Colonic mucosa (tissue), 4 donors: ENCODE results near the gene NOC2L. TPM values are rescaled to one million over a fixed set of nuclear protein-coding genes. Genes with fewer than 3 reads are reported as not detected.

Experiments used
- DNase-seq: peaks from one replicate; pipeline ENCODE4 v3.0.0-alpha.2; 2020
- H3K27ac ChIP-seq: fragments of 200-600 bp; one replicate; pipeline ENCODE4 v1.8.0; 2021
- H3K27me3 ChIP-seq: fragments of 200-600 bp; one replicate; pipeline ENCODE4 v1.8.0; 2021
- H3K36me3 ChIP-seq: fragments of 200-600 bp; one replicate; pipeline ENCODE4 v1.8.0; 2021
- H3K4me1 ChIP-seq: fragments of 200-600 bp; one replicate; pipeline ENCODE4 v1.8.0; 2021; ENCODE audit warnings: mild to moderate bottlenecking
- H3K4me3 ChIP-seq: fragments of 200-600 bp; one replicate; pipeline ENCODE4 v1.8.0; 2021
- H3K9ac ChIP-seq, 2 donors: one replicate each; pipeline ENCODE4 v1.7.0; 2013; ENCODE audit warnings: control low read depth in 2 of 2, low read depth in 2 of 2, low read length in 2 of 2
- H3K9me3 ChIP-seq: fragments of 200-600 bp; one replicate; pipeline ENCODE4 v1.8.0; 2021
- CTCF ChIP-seq: fragments of 200-600 bp; IDR thresholded peaks from one replicate; pipeline ENCODE4 v1.8.0; 2022; ENCODE audit warnings: antibody characterized with exemption, mild to moderate bottlenecking
- intact Hi-C: fragments of 100-400 bp; cut with DNase I; formaldehyde crosslinking; loops from one replicate; pipeline ENCODE4 v1.14.1; 2022
- total RNA-seq, 2 donors: library from RNA; stranded (reverse); fragmentation: NEBNext Ultra II Directional in 1 of 2; extraction: Animal tissue kit (Norgen Biotek cat#: 25700) in 1 of 2; gene quantifications; one replicate each; pipeline ENCODE4 v1.2.1, GENCODE V29; 2021
- donor health status: healthy.
- donor health status: DM: no; HTN: no; CAD: no.
- donor health status: DM: no; HTN: no; CAD: no.

Gene NOC2L
- total RNA-seq, 2 donors from 2014 or later: 46.9 to 127 TPM

- Histone ChIP-seq H3K4me3 (no peak overlapping the region), H3K36me3 (peaks cover 11% of the 10 kb centered on the region), H3K4me1 (no peaks in the 10 kb centered on the region), H3K9me3 (no peaks in the 10 kb centered on the region), H3K27me3 (no peaks in the 10 kb centered on the region), H3K27ac (no peak overlapping the region), H3K9ac (no peak overlapping the region)
- intact Hi-C loops: no loop called here
- TF ChIP-seq CTCF: no peak
- no peak for DNase-seq
These were observed 4.1 kb downstream of the NOC2L start for GRCh38 chr1:954927-955326.

- TF ChIP-seq CTCF: no peak
- H3K27me3 ChIP-seq: no peaks in the 10 kb centered on the region
- no peak overlapping the region for H3K4me3 ChIP-seq
- no peaks in the 10 kb centered on the region for H3K4me1 ChIP-seq
- H3K9me3 ChIP-seq: no peaks in the 10 kb centered on the region
- H3K9ac ChIP-seq: no peak overlapping the region
- intact Hi-C loops: no loop called here
- no peak for DNase-seq
- H3K27ac ChIP-seq: no peak overlapping the region
- peaks cover 11% of the 10 kb centered on the region for H3K36me3 ChIP-seq
These were observed 5.3 kb downstream of the NOC2L start for GRCh38 chr1:953524-954320.

- no peak for DNase-seq
- no peaks in the 10 kb centered on the region for H3K9me3 ChIP-seq
- peaks cover 11% of the 10 kb centered on the region for H3K36me3 ChIP-seq
- H3K4me3 ChIP-seq: no peak overlapping the region
- no peaks in the 10 kb centered on the region for H3K4me1 ChIP-seq
- no peak for TF ChIP-seq CTCF
- no peak overlapping the region for H3K27ac ChIP-seq
- no peaks in the 10 kb centered on the region for H3K27me3 ChIP-seq
- H3K9ac ChIP-seq: no peak overlapping the region
- intact Hi-C loops: no loop called here
These were observed 6.5 kb downstream of the NOC2L start for GRCh38 chr1:952603-953002.

- Histone ChIP-seq H3K27ac (no peak overlapping the region), H3K4me3 (no peak overlapping the region), H3K9me3 (no peaks in the 10 kb centered on the region), H3K4me1 (no peaks in the 10 kb centered on the region), H3K36me3 (peaks cover 11% of the 10 kb centered on the region), H3K9ac (no peak overlapping the region), H3K27me3 (no peaks in the 10 kb centered on the region)
- intact Hi-C loops: no loop called here
- DNase-seq: no peak
- no peak for TF ChIP-seq CTCF
These were observed 6.9 kb downstream of the NOC2L start for GRCh38 chr1:952201-952600.

GRCh38 chr1:951364-951763 is 7.7 kb downstream of the NOC2L start:
- intact Hi-C loops: no loop called here
- H3K9me3 ChIP-seq: no peaks in the 10 kb centered on the region
- no peak overlapping the region for H3K4me3 ChIP-seq
- no peaks in the 10 kb centered on the region for H3K27me3 ChIP-seq
- no peak overlapping the region for H3K27ac ChIP-seq
- peaks cover 11% of the 10 kb centered on the region for H3K36me3 ChIP-seq
- H3K9ac ChIP-seq: no peak overlapping the region
- no peak for DNase-seq
- no peaks in the 10 kb centered on the region for H3K4me1 ChIP-seq
- no peak for TF ChIP-seq CTCF
